Measurements from ENCODE around the gene DENND6B.
A peak's percentile ranks its signal among the peaks of the same experiment; 100 is the strongest.
"Not testable (repeated sequence)": the region's sequence is repeated elsewhere in the genome, so short reads cannot be mapped to it uniquely, and the experiment has no call there.

DENND6B gene, protein sequence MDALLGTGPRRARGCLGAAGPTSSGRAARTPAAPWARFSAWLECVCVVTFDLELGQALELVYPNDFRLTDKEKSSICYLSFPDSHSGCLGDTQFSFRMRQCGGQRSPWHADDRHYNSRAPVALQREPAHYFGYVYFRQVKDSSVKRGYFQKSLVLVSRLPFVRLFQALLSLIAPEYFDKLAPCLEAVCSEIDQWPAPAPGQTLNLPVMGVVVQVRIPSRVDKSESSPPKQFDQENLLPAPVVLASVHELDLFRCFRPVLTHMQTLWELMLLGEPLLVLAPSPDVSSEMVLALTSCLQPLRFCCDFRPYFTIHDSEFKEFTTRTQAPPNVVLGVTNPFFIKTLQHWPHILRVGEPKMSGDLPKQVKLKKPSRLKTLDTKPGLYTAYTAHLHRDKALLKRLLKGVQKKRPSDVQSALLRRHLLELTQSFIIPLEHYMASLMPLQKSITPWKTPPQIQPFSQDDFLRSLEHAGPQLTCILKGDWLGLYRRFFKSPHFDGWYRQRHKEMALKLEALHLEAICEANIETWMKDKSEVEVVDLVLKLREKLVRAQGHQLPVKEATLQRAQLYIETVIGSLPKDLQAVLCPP

DNA sequence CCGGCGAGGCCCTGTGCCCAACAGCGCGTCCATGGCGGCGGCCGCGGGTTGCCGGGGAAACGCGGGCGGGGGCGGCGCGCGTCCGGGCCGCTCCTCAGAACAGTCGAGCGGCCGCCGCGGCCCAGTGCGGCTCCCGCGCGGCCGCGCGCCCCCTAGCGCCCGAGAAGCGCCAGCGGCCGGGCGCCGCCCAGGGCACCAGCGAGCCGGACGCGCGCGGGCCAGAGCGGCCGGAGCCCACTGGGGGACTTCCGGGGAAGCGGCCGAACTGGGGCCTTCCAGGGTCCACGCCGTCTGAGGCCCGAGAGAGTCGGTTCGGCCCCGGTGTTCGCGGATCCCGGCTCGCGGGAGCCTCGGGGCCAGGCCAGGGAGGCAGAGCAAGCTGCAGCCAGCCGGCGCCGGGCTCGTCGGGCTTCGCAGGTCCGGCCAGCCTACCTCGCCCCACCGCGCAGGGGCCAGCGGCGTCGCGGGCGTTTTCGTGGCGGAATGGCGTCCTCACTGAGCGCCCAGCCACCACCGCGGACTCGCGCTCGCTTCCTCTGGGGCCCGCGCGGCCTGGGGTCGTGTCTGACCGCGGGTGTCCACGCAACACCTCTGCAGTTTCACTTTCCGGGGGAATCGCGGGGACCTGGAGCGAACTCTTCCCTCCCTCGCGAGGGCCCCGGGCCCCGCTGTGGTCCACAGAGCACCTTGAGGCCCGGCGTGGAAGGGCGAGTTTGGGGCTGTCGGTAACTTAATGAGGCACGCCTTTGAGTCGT is at the start of gene DENND6B:
Gene DENND6B, minus strand, starts transcription at position 57 of the 755 bp plus-strand sequence. Its CDS starts 24 bp downstream, at position 33.
- DNase-seq, result no peak

DNA sequence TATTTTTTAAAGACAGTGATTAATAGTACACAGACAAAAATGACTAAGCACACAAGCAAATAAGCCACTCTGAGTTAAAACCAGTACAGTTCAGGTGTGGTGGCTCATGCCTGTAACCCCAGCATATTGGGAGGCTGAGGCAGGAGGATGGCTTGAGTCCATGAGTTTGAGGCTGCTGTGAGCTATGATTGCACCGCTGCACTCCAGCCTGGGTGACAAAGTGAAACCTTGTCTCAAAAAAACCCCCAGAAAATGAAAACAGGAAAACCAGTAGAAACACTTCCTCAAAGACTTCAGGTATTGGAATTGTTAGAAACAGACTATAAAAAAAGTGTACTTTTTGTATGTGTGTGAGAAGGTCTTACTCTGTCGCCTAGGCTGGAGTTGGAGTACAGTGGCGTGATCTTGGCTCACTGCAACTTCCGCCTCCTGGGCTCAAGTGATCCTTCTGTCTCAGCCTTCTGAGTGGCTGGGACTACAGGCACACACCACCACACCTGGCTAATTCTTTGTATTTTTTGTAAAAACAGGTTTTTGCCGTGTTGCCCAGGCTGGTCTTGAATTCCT is 49.4 kb upstream of the DENND6B start:
- no peak for DNase-seq

DNA sequence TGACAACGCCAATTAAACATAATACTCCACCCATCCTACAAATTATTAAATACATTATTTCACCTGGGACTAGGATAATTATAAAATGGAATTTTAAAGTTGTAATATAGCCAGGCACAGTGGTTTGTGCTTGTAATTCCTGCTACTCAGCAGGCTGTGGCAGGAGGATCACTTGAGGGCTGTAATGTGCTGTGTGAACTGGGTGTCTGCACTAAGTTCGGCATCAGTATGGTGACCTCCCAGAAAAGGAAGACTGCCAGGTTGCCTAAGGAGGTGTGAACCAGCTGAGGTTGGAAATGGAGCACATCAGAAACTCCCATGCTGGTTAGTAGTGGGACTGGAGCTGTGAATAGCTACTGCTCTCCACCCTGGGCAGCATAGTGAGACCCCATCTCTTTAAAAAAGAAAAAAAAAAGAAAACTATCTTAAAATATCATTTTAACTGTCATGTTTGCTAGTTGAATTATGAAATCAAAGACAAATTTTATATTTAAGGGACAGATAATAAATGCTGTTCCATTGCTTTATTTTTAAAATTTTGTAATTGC is 44.4 kb upstream of the DENND6B start:
- no peak for DNase-seq

DNA sequence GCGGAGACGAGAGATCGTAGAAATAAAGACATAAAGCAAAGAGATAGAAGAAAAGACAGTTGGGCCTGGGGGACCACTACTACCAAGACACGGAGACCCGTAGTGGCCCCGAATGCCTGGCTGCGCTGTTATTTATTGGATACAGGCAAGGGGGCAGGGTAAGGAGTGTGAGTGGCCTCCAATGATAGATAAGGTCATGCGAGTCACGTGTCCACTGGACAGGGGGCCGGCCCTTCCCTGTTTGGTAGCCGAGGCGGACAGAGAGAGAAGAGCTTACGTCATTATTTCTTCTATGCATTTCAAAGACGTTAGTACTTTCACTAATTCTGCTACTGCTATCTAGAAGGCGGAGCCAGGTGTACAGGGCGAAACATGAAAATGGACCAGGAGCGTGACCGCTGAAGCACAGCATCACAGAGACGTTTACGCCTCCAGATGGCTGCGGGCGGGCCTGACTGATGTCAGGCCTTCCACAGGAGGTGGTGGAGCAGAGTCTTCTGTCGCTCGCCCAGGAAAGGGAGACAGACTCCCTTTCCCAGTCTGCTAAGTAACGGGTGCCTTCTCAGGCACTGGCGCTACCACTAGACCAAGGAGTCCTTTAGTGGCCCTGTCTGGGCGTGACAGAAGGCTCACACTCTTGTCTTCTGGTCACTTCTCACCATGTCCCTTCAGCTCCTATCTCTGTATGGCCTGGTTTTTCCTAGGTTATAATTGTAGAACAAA is 41.1 kb upstream of the DENND6B start:
- DNase-seq, result no peak

DNA sequence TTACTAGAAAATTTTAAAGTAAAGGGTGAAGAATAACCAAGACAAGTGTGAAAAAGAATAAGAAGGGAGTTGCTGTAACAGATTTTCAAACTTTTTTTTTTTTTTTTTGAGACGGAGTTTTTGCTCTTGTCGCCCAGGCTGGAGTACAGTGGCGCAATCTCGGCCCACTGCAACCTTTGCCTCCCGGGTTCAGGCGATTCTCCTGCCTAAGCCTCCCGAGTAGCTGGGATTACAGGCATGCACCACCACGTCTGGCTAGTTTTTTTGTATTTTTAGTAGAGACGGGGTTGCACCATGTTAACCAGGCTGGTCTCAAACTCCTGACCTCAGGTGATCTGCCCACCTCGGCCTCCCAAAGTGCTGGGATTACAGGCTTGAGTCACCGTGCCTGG is 37.0 kb upstream of the DENND6B start:
- not testable (repeated sequence) for DNase-seq

DNA sequence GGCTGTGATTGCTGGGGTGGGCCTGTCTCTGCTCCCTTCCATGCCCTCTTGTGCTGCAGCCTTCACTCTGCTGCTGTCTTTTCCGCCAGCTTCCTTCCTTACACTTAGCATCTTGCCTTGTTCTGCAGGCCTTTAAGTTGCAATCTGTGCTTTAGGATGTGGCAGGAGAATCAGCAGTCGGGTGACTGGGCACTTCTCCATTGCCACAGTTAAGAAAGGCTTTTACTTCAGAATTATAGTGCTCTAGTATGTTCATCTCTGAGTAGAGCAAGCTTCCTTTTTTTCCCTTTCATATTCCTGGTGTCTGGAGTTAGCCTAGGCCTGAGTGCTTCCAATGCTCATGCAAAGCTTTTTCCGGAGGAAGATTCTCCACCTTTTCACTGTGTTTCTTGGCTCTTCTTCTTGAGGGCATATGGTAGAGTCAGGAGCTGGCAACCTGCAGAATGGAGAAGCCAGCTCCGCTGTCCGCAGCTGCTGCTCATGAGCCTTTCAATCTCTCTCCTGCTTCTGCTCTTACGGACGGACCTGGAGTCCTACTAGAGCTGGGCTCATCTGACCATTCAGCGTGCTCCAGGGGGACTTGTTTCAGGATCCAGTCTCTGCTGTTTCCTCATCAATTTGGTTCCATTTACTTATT is 36.5 kb upstream of the DENND6B start:
- no peak for DNase-seq

DNA sequence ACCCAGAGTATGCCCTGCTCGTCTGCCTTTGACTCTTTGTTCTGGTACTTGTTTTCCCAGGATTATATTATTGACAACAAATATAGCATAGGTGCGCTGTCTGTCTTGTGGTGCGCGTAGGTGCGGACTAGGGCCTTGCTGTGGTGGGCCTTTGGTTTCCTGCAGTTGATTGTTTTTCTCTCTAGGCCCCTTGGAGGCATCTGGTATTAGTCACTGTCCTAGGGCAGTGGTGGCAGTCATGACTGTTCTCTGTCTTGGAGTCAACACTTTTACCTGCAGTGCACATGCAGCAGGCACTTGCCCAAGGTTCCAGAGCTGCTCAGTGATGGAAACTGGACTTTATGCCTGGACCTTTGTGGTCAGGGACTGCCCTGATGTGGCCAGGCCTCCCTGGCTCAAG is 34.9 kb upstream of the DENND6B start:
- DNase-seq, result no peak

DNA sequence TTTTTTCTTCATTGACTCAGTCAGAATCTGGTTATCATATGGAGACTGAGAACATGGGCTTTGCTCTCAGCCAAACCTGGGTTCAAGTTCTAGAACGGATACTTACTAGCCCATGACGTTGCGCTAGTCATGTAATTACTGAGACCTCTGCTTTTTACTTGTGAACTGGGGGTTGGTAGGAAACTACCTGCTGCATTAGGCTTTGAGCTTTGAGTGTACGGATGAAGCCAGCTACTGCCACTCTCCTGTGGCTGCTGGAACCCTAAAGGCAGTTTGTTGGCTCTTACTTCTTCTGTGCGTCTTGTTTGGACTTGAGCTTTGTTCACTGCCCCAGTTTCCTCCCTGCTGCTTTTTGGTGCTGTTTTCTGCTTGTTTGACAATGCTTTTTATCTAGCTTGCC is 34.4 kb upstream of the DENND6B start:
- no peak for DNase-seq

DNA sequence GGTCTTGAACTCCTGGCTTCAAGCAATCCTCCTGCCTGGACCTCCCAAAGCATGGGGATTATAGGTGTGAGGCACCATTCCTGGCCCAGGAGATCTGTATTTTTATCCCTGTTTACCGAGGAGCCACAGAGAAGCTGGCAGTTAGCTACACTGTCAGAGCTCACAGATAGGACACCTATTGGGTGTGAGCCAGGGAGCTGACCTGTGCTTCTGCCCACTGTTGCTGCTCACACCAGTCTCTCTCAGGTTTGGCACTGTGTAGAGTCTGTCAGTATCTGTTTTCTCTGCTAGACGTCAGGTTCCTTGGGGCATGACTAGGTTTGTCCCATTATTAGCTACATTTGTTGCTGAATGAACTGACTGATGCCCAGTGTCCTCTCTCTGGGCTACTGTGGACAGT is 33.8 kb upstream of the DENND6B start:
- DNase-seq, result no peak

DNA sequence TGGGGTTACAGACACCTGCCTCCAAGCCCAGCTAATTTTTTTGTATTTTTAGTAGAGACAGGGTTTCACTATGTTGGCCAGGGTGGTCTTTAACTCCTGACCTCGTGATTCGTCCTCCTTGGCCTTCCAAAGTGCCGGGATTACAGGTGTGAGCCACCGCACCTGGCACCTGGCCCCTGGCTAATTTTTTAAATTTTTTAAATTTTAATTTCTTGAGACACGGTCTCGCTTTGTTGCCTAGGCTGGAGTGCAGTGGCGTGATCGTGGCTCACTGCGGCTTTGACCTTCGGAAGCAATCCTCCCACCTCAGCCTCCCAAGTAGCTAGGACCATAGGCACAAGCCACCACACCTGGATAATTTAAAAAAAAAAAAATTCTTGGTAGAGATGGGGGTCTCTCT is 30.9 kb upstream of the DENND6B start:
- no peak for DNase-seq

DNA sequence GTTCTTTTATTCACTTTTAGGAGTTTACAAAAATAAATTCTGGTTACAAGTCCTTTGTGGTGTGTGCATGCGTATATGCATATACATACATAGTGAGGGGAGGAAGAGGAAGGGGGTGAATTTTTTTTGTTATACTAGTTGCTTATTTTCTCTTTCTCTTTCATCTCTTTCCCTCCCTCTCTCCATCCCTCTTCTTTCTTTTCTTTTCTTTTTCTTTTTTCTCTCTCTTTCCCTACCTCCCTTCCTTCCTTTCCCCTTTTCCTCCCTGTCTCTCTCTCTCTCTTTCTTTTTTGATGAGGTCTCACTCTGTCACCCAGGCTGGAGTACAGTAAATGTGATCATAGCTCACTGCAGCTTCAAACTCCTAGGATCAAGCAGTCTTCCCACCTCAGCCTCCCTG is 30.4 kb upstream of the DENND6B start:
- no peak for DNase-seq

DNA sequence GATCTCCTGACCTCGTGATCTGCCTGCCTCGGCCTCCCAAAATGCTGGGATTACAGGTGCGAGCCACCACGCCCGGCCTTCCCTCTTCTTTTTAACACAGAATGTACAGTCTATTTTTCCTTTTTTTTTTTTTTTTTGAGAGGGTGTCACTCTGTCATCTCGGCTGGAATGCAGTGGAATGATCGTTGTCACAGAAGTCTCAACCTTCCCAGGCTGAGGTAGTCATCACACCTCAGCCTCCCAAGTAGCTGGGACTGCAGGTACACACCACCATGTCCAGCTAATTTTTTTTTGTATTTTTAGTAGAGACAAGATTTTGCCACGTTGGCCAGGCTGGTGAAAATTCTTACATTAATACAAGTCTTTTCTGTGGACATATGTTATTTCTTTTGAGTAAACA is 29.4 kb upstream of the DENND6B start:
- DNase-seq, result no peak

DNA sequence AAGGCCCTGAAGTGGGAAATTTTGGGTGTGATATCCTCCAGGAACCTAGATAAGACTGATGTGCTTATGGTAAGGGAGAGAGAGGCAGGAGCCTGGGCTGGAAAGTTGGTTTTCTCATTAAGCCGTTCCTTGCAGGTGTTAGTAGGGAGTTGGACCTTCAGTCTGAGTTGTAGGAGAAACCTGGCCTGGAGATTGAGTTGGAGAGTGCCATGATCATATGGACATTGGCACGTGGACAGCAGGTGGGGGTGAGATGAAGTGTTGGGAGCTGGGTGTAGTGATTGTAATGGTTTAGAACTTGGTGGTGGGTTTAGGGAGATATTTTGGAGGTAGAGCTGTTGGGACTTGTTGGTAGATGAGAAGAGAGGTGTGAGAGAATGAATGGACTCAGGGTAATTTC is 21.2 kb upstream of the DENND6B start:
- no peak for DNase-seq

DNA sequence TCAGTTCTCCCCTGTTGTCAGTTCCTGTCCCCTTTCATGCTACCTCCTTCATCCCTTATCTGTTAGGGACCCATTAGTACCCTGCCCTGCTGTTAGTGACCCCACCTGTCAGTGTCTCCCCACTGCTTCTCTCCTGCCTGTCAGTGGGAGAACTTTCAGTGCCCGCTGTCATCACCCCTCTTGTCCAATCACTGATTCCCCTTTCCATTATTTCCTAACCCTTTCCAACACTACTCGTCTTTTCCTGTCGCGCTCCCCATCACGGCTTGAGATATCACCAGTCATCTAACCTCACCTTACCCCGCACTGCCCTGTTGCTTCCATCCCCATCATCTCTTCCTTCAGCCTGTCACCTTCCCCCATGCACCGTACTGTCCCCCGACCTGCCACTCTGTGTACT is 20.3 kb upstream of the DENND6B start:
- DNase-seq, result no peak

DNA sequence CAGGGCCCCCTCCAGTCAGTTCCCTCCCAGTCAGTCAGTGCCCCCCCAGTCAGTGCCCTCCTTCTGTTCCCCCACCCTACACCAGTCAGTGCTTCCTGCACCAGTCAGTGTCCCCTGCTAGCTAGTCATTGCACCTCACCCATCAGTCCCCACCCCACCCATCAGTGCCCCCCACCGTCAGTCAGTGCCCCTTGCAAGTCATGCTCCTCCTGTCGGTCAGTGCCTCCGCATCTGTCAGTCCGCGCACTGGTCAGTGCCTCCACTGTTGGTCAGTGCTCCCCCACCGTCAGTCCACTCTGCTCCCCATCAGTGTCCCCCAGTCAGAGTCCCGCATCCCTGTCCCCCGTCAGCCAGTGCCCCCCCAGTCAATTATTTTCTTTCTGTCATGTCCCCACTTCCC is 19.7 kb upstream of the DENND6B start:
- no peak for DNase-seq

DNA sequence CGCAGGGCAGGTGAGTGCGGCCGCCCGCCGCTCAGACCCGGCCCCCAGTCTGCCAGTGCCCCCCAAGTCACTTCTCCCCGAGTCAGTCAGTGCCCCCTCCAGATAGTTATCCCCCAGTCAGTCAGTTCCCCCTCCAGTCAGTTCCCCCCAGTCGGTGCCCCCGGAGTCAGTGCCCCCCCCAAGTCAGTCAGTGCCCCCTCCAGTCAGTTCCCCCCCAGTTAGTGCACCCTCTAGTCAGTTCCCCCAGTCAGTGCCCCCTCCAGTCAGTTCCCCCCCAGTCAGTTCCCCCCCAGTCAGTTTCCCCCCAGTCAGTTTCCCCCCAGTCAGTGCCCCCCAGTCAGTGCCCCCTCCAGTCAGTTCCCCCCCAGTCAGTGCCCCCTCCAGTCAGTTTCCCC is 16.7 kb upstream of the DENND6B start:
- DNase-seq, result no peak

DNA sequence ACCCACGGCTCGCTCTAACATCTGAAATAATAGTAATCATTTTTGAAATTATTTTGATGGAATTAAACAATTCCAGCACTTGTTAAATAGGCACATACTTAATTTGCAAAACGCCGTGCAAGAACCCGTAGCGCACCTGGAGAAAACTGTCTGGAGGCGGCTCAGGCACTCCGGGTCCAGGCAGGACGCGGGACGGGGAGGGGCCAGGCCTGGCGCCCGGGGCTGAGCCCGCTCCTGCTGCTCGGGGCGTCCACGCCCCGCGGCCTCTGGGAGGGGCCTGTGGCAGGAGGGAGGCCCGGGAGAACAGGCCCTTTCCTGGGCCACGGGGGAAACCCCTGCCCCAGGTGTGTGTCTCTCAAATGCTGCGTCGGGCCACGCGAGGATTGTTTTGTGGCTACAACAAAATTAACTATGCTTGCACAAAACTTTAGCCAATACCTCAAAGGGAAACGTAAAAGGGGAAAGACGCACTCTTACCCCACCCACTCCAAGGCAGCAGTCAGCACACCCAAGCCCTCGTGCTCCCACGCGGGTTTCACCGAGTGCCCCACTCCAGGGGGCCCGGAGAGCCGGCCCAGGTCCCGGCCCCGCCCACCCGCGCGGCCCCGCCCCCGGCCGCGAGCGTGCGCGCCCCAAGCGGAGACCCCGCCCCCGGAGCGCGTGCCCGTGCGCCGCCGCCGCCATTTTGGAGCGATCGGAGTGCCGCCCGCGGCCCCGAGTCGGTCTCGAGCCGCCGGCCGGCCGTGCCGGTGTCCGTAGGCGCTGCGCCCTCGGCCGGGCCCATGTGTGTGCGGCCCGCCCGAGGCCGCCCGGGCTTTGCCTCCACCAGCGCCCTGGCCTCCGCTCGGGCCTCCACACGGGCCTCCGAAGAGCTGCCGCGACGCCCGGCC is 16.1 kb upstream of the DENND6B start, which contains the start of gene PPP6R2:
Gene PPP6R2, plus strand, starts transcription at position 677 of the 890 bp plus-strand sequence. CDS start 50,582 bp downstream, outside the sequence.
- DNase-seq, result no peak

DNA sequence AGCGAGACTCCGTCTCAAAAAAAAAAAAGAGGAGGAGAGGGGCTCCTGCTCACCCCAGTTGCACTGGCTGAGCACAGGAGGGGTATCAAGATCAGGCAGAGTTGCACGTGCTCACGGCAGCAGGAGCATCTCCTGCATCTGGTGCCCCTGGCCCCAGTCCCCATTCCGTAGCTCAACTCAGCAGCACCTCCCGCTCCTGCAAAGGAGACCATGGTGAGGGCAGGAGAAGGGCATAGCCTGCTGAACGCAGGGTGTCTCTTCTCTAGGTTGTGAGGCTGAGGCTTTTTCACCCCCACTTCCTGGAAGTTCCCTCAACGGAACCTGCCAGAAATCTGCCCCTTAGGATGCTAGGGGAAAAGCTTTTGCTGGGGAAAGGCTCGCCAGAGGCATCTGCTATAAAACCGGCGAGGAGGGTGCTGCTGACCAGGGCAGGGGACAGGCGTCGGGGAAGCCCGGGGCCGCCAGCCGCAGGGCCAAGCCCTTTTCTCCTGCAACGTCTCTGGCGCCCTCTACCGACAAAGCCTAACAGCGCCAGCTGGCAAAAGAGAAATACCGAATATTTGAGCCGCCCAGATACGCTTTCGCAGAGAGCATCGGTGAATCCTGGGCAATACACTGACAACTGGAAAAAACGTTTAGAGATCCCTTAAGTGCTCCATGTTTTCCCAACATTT is 15.3 kb upstream of the DENND6B start:
- DNase-seq, result peak; percentile 52

DNA sequence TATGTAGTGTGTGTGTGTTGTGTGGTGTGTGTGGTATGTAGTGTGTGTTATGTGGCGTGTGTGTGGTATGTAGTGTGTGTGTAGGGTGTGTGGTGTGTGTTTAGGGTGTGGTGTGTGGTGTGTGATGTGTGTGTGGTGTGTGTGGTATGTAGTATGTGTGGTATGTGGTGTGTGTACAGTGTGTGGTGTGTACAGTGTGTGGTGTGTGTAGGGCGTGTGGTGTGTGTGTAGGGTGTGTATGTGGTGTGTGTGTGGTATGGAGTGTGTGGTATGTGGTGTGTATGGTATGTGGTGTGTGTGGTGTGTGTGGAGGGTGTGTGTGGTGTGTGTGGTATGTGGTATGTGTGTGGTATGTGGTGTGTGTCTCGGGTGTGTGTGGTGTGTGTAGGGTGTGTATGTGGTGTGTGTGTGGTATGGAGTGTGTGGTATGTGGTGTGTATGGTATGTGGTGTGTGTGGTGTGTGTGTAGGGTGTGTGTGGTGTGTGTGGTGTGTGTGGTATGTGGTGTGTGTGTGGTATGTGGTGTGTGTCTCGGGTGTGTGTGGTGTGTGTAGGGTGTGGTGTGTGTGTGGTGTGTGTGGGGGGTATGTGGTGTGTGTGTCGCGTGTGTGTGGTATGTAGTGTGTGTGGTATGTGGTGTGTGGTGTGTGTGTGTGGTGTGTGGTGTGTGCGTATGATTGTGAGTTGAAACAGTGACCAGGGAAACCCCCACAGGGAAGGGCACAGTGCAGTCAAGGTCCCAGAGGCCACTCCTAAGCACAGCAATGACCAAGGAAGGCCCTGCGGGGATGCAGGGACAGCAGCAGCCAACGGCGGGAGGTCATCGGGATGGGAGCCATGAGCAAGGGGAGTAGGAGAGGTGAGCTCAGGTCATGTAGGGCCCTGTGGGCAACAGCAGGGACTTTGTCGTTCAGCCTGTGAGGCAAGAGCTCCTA is 13.4 kb upstream of the DENND6B start:
- no peak for DNase-seq

Data from NCI-H526 treated with DMSO at 0.1 percent for 48 hours (cell line).